ENCODE data around the gene EEFSEC.

Gene EEFSEC

GRCh38 chr3:128256131-128256530, 102.8 kb downstream of the EEFSEC start:
- no peak for FAIRE-seq
- no peak for DNase-seq (ENCODE audit: insufficient read length)
- no peak for TF ChIP-seq POLR2A (IDR thresholded peaks at IDR 0.05; ENCODE audit: low read depth, low read length)
- no peak for TF ChIP-seq POLR2AphosphoS5 (IDR thresholded peaks at IDR 0.05; ENCODE audit: low read depth, low read length)
- TF ChIP-seq TAF1 (IDR thresholded peaks at IDR 0.05; ENCODE audit: borderline replicate concordance, low read depth, low read length): no peak

GRCh38 chr3:128257632-128258031, 104.4 kb downstream of the EEFSEC start:
- TF ChIP-seq POLR2A (IDR thresholded peaks at IDR 0.05; ENCODE audit: low read depth, low read length) (no peak), TAF1 (IDR thresholded peaks at IDR 0.05; ENCODE audit: borderline replicate concordance, low read depth, low read length) (no peak), POLR2AphosphoS5 (IDR thresholded peaks at IDR 0.05; ENCODE audit: low read depth, low read length) (no peak)
- no peak for FAIRE-seq
- DNase-seq (ENCODE audit: insufficient read length): no peak

GRCh38 chr3:128260275-128260674, 107.0 kb downstream of the EEFSEC start:
- FAIRE-seq: no peak
- TF ChIP-seq TAF1 (IDR thresholded peaks at IDR 0.05; ENCODE audit: borderline replicate concordance, low read depth, low read length) (no peak), POLR2AphosphoS5 (IDR thresholded peaks at IDR 0.05; ENCODE audit: low read depth, low read length) (no peak), POLR2A (IDR thresholded peaks at IDR 0.05; ENCODE audit: low read depth, low read length) (no peak)

GRCh38 chr3:128262457-128262856, 109.2 kb downstream of the EEFSEC start:
- TF ChIP-seq POLR2A (IDR thresholded peaks at IDR 0.05; ENCODE audit: low read depth, low read length) (no peak), TAF1 (IDR thresholded peaks at IDR 0.05; ENCODE audit: borderline replicate concordance, low read depth, low read length) (no peak), POLR2AphosphoS5 (IDR thresholded peaks at IDR 0.05; ENCODE audit: low read depth, low read length) (no peak)
- DNase-seq (ENCODE audit: insufficient read length) (no peak), FAIRE-seq (no peak)

More at GRCh38 chr3:128260275-128260674, 107.0 kb downstream of the EEFSEC start:
- no peak for DNase-seq (ENCODE audit: insufficient read length)

- DNase-seq (ENCODE audit: insufficient read length): no peak
- FAIRE-seq: no peak
Observed at GRCh38 chr3:128263118-128263517, 109.8 kb downstream of the EEFSEC start.

GRCh38 chr3:128263946-128264345, 110.7 kb downstream of the EEFSEC start:
- no peak for FAIRE-seq
- no peak for DNase-seq (ENCODE audit: insufficient read length)

More at GRCh38 chr3:128263118-128263517, 109.8 kb downstream of the EEFSEC start:
- no peak for TF ChIP-seq POLR2AphosphoS5 (IDR thresholded peaks at IDR 0.05; ENCODE audit: low read depth, low read length)
- no peak for TF ChIP-seq POLR2A (IDR thresholded peaks at IDR 0.05; ENCODE audit: low read depth, low read length)
- no peak for TF ChIP-seq TAF1 (IDR thresholded peaks at IDR 0.05; ENCODE audit: borderline replicate concordance, low read depth, low read length)

GRCh38 chr3:128266453-128266852, 113.2 kb downstream of the EEFSEC start:
- FAIRE-seq (no peak), DNase-seq (ENCODE audit: insufficient read length) (no peak)
- TF ChIP-seq POLR2AphosphoS5 (IDR thresholded peaks at IDR 0.05; ENCODE audit: low read depth, low read length): no peak
- TF ChIP-seq POLR2A (IDR thresholded peaks at IDR 0.05; ENCODE audit: low read depth, low read length): no peak

More at GRCh38 chr3:128263946-128264345, 110.7 kb downstream of the EEFSEC start:
- TF ChIP-seq POLR2AphosphoS5 (IDR thresholded peaks at IDR 0.05; ENCODE audit: low read depth, low read length) (no peak), TAF1 (IDR thresholded peaks at IDR 0.05; ENCODE audit: borderline replicate concordance, low read depth, low read length) (no peak), POLR2A (IDR thresholded peaks at IDR 0.05; ENCODE audit: low read depth, low read length) (no peak)

GRCh38 chr3:128267541-128267940, 114.3 kb downstream of the EEFSEC start:
- DNase-seq (ENCODE audit: insufficient read length) (no peak), FAIRE-seq (no peak)
- TF ChIP-seq POLR2A (IDR thresholded peaks at IDR 0.05; ENCODE audit: low read depth, low read length) (no peak), POLR2AphosphoS5 (IDR thresholded peaks at IDR 0.05; ENCODE audit: low read depth, low read length) (no peak)

- FAIRE-seq (no peak), DNase-seq (ENCODE audit: insufficient read length) (no peak)
- TF ChIP-seq POLR2A (IDR thresholded peaks at IDR 0.05; ENCODE audit: low read depth, low read length) (no peak), TAF1 (IDR thresholded peaks at IDR 0.05; ENCODE audit: borderline replicate concordance, low read depth, low read length) (no peak)
Observed at GRCh38 chr3:128269006-128269775, 115.9 kb downstream of the EEFSEC start.

- FAIRE-seq: no peak
- no peak for TF ChIP-seq TAF1 (IDR thresholded peaks at IDR 0.05; ENCODE audit: borderline replicate concordance, low read depth, low read length)
- no peak for TF ChIP-seq POLR2AphosphoS5 (IDR thresholded peaks at IDR 0.05; ENCODE audit: low read depth, low read length)
- no peak for TF ChIP-seq POLR2A (IDR thresholded peaks at IDR 0.05; ENCODE audit: low read depth, low read length)
- DNase-seq (ENCODE audit: insufficient read length): no peak
Observed at GRCh38 chr3:128269796-128270195, 116.5 kb downstream of the EEFSEC start.

GRCh38 chr3:128270559-128271492, 117.5 kb downstream of the EEFSEC start:
- TF ChIP-seq POLR2AphosphoS5 (IDR thresholded peaks at IDR 0.05; ENCODE audit: low read depth, low read length) (no peak), POLR2A (IDR thresholded peaks at IDR 0.05; ENCODE audit: low read depth, low read length) (no peak), TAF1 (IDR thresholded peaks at IDR 0.05; ENCODE audit: borderline replicate concordance, low read depth, low read length) (no peak)
- no peak for FAIRE-seq

More at GRCh38 chr3:128270559-128271492, 117.5 kb downstream of the EEFSEC start:
- DNase-seq (ENCODE audit: insufficient read length): no peak

Data from GM12892 (cell line).